SU-DHL-6 (cell line): ENCODE measurements around the gene UTP20.

Experiments
- CTCF ChIP-seq: fragments of 200-600 bp; sonication (generic); IDR thresholded peaks from one replicate; pipeline ENCODE4 v1.5.1; 2017; ENCODE audit warnings: antibody characterized with exemption, mild to moderate bottlenecking, low read length, moderate library complexity; ENCODE audit not compliant: insufficient read depth, poor library complexity, severe bottlenecking
- EZH2phosphoT487 ChIP-seq: fragments of 200-600 bp; sonication (generic), shearing (Covaris generic); conservative IDR thresholded peaks from 2 replicates; pipeline ENCODE4 v1.6.1; 2018; ENCODE audit warnings: mild to moderate bottlenecking, antibody characterized with exemption, low read length, moderate library complexity, mixed read lengths

GRCh38 chr12:101277443-101277842 lies 2.5 kb upstream of the UTP20 start:
- no peak for TF ChIP-seq CTCF
- TF ChIP-seq EZH2phosphoT487, result no peak
